Effector memory CD8-positive, alpha-beta T cell (primary cell): ENCODE measurements around the gene GFPT2.
A peak's percentile ranks its signal among the peaks of the same experiment; 100 is the strongest.

Experiments
- ATAC-seq: fragments of 150-1000 bp; cut with Tn5 transposase; replicated peaks from 2 replicates; pipeline ENCODE4 v1.10.0; 2021; ENCODE audit warnings: mild to moderate bottlenecking, moderate library complexity
- DNase-seq, 3 experiments: peaks; one replicate each; pipeline ENCODE4 v3.0.0; 2021
- H3K27ac Mint-ChIP-seq, 2 donors: one replicate each; pipeline ENCODE4 v1.8.0; 2022; ENCODE audit warnings: mild to moderate bottlenecking in 2 of 2, mixed read lengths in 2 of 2, moderate library complexity in 2 of 2
- H3K27me3 Mint-ChIP-seq, 2 donors: one replicate each; pipeline ENCODE4 v1.8.0; 2022; ENCODE audit warnings: mixed read lengths in 2 of 2
- H3K36me3 Mint-ChIP-seq: one replicate; pipeline ENCODE4 v1.8.0; 2022; ENCODE audit warnings: mild to moderate bottlenecking, moderate library complexity, mixed read lengths; ENCODE audit not compliant: insufficient read depth
- H3K4me1 Mint-ChIP-seq, 2 donors: one replicate each; pipeline ENCODE4 v1.8.0; 2022; ENCODE audit warnings: low read depth in 2 of 2, mixed read lengths in 2 of 2
- H3K4me3 Mint-ChIP-seq, 2 donors: one replicate each; pipeline ENCODE4 v1.8.0; 2022; ENCODE audit warnings: mild to moderate bottlenecking in 2 of 2, mixed read lengths in 2 of 2, moderate library complexity in 2 of 2
- H3K9me3 Mint-ChIP-seq, 2 donors: one replicate each; pipeline ENCODE4 v1.8.0; 2022; ENCODE audit warnings: mixed read lengths in 2 of 2

The GFPT2 gene

GRCh38 chr5:180294913-180295555 is 58.1 kb downstream of the GFPT2 start:
- peak overlapping the region in 1 of 2 donors; percentile 73 for H3K27ac Mint-ChIP-seq
- ATAC-seq (no peak), DNase-seq (no peak)
- no peak overlapping the region for H3K4me3 Mint-ChIP-seq
- no peaks in the 10 kb centered on the region for H3K27me3 Mint-ChIP-seq
- H3K36me3 Mint-ChIP-seq: peaks cover 26% of the 10 kb centered on the region
- no peaks in the 10 kb centered on the region for H3K9me3 Mint-ChIP-seq
- H3K4me1 Mint-ChIP-seq: peaks cover 24 to 35% of the 10 kb centered on the region in 2 donors

- peaks cover 29 to 35% of the 10 kb centered on the region in 2 donors for H3K4me1 Mint-ChIP-seq
- H3K36me3 Mint-ChIP-seq: peaks cover 26% of the 10 kb centered on the region
- H3K27me3 Mint-ChIP-seq: no peaks in the 10 kb centered on the region
- no peaks in the 10 kb centered on the region for H3K9me3 Mint-ChIP-seq
- no peak for ATAC-seq
- DNase-seq: no peak
- no peak overlapping the region for H3K4me3 Mint-ChIP-seq
- peak overlapping the region in 1 of 2 donors; percentile 73 for H3K27ac Mint-ChIP-seq
Measured at GRCh38 chr5:180294411-180294810, 58.7 kb downstream of the GFPT2 start.

- peak within 1 kb of the TSS; percentile 96 to 98 for H3K4me3 Mint-ChIP-seq
- no peaks in the 10 kb centered on the region for H3K27me3 Mint-ChIP-seq
- DNase-seq (peak; percentile 82 to 87 (median 83)), ATAC-seq (peak; percentile 70)
- no peaks in the 10 kb centered on the region for H3K9me3 Mint-ChIP-seq
- peaks cover 26% of the 10 kb centered on the region for H3K36me3 Mint-ChIP-seq
- H3K27ac Mint-ChIP-seq: peak within 1 kb of the TSS; percentile 100
- peaks cover 37 to 49% of the 10 kb centered on the region in 2 donors for H3K4me1 Mint-ChIP-seq
Measured at GRCh38 chr5:180291943-180292831, 60.9 kb downstream of the GFPT2 start, which contains the start of gene MAPK9. Gene MAPK9 (minus strand): TSS chr5:180292083. CDS start chr5:180280561, 11,522 bp downstream.

- peak overlapping the region; percentile 87 to 100 for H3K27ac Mint-ChIP-seq
- no peaks in the 10 kb centered on the region for H3K9me3 Mint-ChIP-seq
- peak overlapping the region; percentile 96 to 98 for H3K4me3 Mint-ChIP-seq
- DNase-seq (no peak), ATAC-seq (no peak)
- no peaks in the 10 kb centered on the region for H3K27me3 Mint-ChIP-seq
- peaks cover 40 to 48% of the 10 kb centered on the region in 2 donors for H3K4me1 Mint-ChIP-seq
- peaks cover 31% of the 10 kb centered on the region for H3K36me3 Mint-ChIP-seq
Measured at GRCh38 chr5:180291234-180291940, 61.7 kb downstream of the GFPT2 start.

GRCh38 chr5:180290568-180291233 is 62.4 kb downstream of the GFPT2 start:
- no peaks in the 10 kb centered on the region for H3K9me3 Mint-ChIP-seq
- peak overlapping the region; percentile 87 to 92 for H3K27ac Mint-ChIP-seq
- ATAC-seq (no peak), DNase-seq (no peak)
- H3K4me1 Mint-ChIP-seq: peaks cover 40 to 49% of the 10 kb centered on the region in 2 donors
- H3K36me3 Mint-ChIP-seq: peaks cover 34% of the 10 kb centered on the region
- H3K4me3 Mint-ChIP-seq: peak overlapping the region; percentile 83 to 96
- H3K27me3 Mint-ChIP-seq: no peaks in the 10 kb centered on the region

GRCh38 chr5:180289966-180290365 is 63.2 kb downstream of the GFPT2 start:
- Mint-ChIP-seq H3K36me3 (peaks cover 34% of the 10 kb centered on the region), H3K27me3 (no peaks in the 10 kb centered on the region), H3K9me3 (no peaks in the 10 kb centered on the region), H3K27ac (peak overlapping the region; percentile 87 to 92), H3K4me3 (peak overlapping the region in 1 of 2 donors; percentile 96), H3K4me1 (peaks cover 42 to 46% of the 10 kb centered on the region in 2 donors)
- ATAC-seq (no peak), DNase-seq (no peak)

DNA sequence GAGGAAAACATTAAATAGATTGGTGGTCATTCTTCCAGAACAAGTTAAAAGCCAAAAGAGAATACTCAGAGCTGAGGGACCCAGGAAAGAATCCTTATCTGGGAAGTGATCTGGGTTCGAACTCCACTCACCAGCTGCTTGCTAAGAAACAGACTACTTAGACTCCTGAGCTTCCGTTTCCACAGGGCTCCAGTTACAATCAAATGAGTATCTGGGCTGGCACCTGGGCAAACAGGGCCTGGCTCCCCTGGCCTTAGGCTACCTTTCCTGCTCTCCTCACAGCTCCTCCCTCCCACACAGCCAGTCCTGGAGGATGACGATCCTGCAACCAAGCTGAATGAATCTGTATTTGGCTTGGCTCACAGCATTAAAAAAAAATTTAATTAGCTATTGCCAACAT is 63.7 kb downstream of the GFPT2 start:
- no peak for DNase-seq
- H3K4me3 Mint-ChIP-seq: no peak overlapping the region

DNA sequence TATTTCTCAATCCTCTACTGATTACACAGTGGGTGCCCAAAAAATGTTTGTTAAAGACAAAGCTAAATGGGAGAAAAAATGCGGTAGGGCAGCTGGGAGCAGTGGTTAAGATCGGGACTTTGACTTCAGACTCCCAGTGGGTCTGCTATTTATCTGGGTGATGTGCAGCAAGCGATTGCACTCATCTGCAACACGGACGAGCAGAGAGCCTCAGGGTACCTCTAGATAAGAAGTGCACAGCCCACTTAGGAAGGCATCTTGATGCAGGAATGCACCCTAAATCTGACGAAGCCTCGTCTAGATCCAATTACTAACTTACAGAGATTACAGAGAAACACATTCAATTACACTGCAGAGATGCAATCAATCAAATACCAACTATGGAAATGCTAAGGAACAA is 65.3 kb downstream of the GFPT2 start:
- Mint-ChIP-seq H3K36me3 (peaks cover 33% of the 10 kb centered on the region), H3K4me3 (no peak overlapping the region), H3K27me3 (no peaks in the 10 kb centered on the region), H3K9me3 (no peaks in the 10 kb centered on the region), H3K4me1 (peaks cover 32 to 39% of the 10 kb centered on the region in 2 donors), H3K27ac (no peak overlapping the region)
- DNase-seq: no peak
- no peak for ATAC-seq

More for the DNA sequence above, 63.7 kb downstream of the GFPT2 start:
- H3K9me3 Mint-ChIP-seq: no peaks in the 10 kb centered on the region
- no peak for ATAC-seq
- peaks cover 34% of the 10 kb centered on the region for H3K36me3 Mint-ChIP-seq
- H3K27ac Mint-ChIP-seq: no peak overlapping the region
- peaks cover 42 to 50% of the 10 kb centered on the region in 2 donors for H3K4me1 Mint-ChIP-seq
- H3K27me3 Mint-ChIP-seq: no peaks in the 10 kb centered on the region

DNA sequence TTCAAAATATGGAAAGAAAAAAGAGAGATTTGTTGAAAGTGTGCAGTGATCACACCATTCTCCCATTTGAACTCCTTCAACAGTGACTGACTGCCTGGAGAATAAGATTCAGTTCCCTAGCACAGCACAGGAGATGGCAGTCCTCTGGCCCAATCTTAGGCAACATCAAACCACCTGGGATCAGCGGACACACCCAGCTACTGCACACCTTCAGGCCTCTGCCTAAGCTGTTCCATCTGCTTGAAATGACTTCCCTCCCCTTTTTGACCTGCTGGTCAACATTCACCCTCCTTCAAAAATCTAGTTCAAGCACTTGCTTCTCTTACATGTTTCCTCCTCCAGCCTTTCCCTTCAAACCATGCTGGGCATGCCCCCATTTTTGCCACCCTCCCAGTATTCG is 65.7 kb downstream of the GFPT2 start:
- H3K27me3 Mint-ChIP-seq: no peaks in the 10 kb centered on the region
- H3K4me3 Mint-ChIP-seq: no peak overlapping the region
- ATAC-seq: no peak
- H3K9me3 Mint-ChIP-seq: no peaks in the 10 kb centered on the region
- peaks cover 29 to 35% of the 10 kb centered on the region in 2 donors for H3K4me1 Mint-ChIP-seq
- peaks cover 29% of the 10 kb centered on the region for H3K36me3 Mint-ChIP-seq
- DNase-seq: no peak
- H3K27ac Mint-ChIP-seq: no peak overlapping the region

DNA sequence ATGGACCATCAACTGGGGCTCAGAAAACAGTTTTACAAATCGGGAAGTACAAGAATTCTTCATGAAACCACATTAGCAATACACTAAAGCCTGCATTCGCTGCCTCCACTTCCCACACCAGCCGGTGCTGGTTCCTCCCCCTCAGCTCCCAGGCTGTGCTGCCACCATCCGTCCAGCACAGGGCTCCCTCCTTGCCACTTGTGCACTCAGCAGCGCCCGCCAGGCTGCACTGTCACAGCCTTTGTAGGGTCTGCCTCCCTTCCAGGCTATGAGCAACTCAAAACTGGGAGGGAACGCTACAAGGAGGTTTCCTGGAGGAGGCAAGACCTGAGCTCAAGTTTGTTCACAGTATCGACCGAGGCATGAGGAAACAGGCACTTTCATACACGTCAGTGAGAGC is 69.0 kb downstream of the GFPT2 start:
- no peak overlapping the region for H3K4me3 Mint-ChIP-seq
- no peak overlapping the region for H3K27ac Mint-ChIP-seq
- DNase-seq (no peak), ATAC-seq (no peak)
- no peaks in the 10 kb centered on the region for H3K27me3 Mint-ChIP-seq
- H3K4me1 Mint-ChIP-seq: peaks cover 18 to 25% of the 10 kb centered on the region in 2 donors
- peaks cover 29% of the 10 kb centered on the region for H3K36me3 Mint-ChIP-seq
- H3K9me3 Mint-ChIP-seq: no peaks in the 10 kb centered on the region

DNA sequence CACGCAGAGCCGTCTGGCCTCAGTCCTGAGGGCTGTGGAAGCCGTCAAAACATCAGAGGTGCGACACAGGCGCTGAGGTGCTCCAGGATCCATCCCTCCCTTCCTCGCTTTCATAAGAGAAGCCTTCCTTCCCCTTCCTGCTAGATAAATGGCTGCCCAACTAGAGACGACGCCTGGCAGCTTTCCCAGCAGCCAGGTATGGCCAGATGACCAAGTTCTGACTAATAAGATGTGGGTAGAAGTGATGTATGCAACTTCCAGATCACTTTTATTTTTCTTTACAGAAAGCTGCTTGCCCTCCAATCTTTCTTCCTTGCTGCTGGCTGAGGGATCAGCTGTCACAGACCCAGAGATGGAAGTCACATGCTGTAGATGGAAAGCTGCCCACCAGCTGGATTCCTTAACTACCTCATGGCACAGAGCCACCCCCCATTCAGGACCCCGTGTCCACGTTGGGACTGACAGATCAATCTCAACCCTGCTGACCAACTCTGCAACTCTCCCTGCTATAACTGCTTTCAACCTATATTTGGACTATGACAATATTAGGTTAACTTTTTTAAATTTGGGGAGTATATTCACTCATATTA is 70.0 kb downstream of the GFPT2 start:
- Mint-ChIP-seq H3K27me3 (no peaks in the 10 kb centered on the region), H3K4me1 (peaks cover 17 to 21% of the 10 kb centered on the region in 2 donors), H3K36me3 (peaks cover 33% of the 10 kb centered on the region), H3K27ac (no peak overlapping the region), H3K9me3 (no peaks in the 10 kb centered on the region), H3K4me3 (no peak overlapping the region)
- ATAC-seq (no peak), DNase-seq (no peak)

DNA sequence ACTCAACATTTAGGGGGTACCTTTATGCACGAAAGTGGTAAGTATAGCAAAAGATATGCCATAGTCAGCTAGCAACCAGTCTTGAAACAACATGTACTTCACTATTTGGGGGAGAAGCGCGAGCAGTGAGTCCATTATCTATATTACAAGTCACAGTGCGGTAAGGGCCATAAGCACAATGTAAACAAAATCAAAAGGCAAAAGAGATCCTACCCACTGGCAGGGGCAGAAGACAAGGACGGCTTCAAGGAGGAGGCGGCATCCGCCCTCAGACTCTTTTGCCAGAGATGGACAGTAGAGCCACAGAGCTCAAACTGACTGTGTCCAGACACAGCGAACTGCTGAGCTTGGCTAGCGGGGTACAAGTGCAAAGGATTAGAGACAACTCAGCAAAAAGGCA is 70.9 kb downstream of the GFPT2 start:
- DNase-seq (no peak), ATAC-seq (no peak)
- Mint-ChIP-seq H3K4me3 (no peak overlapping the region), H3K9me3 (no peaks in the 10 kb centered on the region), H3K36me3 (peaks cover 36% of the 10 kb centered on the region), H3K27me3 (no peaks in the 10 kb centered on the region), H3K27ac (no peak overlapping the region), H3K4me1 (peaks cover 10 to 14% of the 10 kb centered on the region in 2 donors)
